ENCODE results near the gene FNDC10.
A peak's percentile ranks its signal among the peaks of the same experiment; 100 is the strongest.

The FNDC10 gene

DNA sequence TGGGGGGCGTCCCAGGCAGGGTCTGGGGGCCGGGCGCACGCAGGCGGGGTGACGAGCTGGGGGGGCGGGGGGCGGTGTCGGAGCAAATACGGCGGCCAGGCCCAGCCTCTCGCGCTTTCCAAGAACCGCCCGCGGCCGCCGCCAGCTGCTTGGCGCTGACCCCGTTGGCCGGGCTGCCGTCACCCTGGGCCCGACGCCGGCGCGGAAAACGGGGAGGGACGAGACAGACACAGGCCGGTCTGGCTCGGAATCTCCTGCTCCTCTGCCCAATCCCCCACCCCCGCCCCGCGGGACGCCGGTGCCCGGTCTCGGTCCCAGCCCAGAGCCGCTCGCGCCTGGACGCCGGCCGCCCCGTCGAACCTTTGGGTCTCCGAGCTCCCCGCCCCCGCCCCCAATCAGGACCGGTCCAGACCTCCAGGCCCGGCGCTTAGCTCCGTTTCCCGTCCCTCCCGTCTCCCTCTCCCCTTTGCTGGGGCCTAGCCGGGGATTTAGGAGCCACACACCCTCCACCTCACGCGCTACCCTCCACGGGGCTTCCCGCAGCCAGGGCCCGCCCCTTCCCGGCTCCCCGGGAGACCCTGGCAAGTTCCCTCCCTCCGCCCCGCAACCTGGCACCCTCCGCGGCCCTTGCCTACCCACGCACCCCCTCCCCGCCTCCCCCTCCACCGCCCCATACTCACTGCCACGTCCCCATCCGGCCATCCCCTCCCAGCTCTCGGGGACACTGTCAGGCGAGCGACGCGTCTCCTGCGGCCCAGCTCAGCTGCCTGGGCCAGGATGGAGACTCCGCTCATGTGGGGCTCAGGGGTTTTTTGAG, 31.2 kb upstream of the FNDC10 start:
- peak; percentile 50 for DNase-seq
- peak overlapping the region; percentile 31 for H3K4me3 Mint-ChIP-seq
- peak overlapping the region; percentile 77 for H3K27ac Mint-ChIP-seq

DNA sequence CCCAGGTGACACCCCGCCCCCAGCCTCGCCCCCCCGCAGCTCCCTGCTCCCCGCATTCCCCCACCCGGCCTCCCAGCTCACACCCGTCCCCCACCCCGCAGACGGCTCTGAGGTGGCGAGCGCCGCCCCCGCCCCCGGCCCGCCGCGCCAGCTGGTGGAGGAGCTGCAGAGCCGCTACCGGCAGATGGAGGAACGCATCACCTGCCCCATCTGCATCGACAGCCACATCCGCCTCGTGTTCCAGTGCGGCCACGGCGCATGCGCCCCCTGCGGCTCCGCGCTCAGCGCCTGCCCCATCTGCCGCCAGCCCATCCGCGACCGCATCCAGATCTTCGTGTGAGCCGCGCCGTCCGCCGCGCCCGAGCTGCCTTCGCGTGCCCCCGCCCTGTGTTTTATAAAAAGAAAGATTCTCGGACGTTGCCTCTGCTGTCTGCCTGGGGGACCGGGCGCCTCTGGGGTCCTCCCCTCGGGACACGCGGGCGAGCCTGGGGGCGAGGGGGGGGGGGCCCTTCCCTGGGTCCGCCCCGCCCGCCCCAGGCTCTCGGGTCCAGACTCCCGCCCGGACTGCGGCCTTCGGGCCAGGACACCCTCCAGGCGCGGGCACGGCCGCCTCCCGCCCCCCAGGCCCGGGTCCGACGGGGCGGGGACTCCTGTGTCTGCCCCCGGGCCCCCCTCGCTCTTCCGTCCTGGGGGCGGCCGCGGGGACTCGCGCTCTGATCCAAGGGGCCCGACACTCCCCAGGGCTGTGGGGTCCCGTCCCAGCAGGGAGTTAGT, 30.4 kb upstream of the FNDC10 start:
- Mint-ChIP-seq H3K27me3 (peaks cover 5% of the 10 kb centered on the region), H3K4me1 (ENCODE audit: low read depth) (peaks cover 4% of the 10 kb centered on the region), H3K4me3 (peak overlapping the region; percentile 69), H3K36me3 (ENCODE audit: low read depth) (peaks cover 2% of the 10 kb centered on the region), H3K9me3 (no peaks in the 10 kb centered on the region), H3K27ac (peak overlapping the region; percentile 96)
- DNase-seq, result peak; percentile 92

More for the DNA sequence above, 31.2 kb upstream of the FNDC10 start:
- H3K9me3 Mint-ChIP-seq, result no peaks in the 10 kb centered on the region
- H3K36me3 Mint-ChIP-seq (ENCODE audit: low read depth), result peaks cover 2% of the 10 kb centered on the region
- peaks cover 4% of the 10 kb centered on the region for H3K4me1 Mint-ChIP-seq (ENCODE audit: low read depth)
- peaks cover 5% of the 10 kb centered on the region for H3K27me3 Mint-ChIP-seq

DNA sequence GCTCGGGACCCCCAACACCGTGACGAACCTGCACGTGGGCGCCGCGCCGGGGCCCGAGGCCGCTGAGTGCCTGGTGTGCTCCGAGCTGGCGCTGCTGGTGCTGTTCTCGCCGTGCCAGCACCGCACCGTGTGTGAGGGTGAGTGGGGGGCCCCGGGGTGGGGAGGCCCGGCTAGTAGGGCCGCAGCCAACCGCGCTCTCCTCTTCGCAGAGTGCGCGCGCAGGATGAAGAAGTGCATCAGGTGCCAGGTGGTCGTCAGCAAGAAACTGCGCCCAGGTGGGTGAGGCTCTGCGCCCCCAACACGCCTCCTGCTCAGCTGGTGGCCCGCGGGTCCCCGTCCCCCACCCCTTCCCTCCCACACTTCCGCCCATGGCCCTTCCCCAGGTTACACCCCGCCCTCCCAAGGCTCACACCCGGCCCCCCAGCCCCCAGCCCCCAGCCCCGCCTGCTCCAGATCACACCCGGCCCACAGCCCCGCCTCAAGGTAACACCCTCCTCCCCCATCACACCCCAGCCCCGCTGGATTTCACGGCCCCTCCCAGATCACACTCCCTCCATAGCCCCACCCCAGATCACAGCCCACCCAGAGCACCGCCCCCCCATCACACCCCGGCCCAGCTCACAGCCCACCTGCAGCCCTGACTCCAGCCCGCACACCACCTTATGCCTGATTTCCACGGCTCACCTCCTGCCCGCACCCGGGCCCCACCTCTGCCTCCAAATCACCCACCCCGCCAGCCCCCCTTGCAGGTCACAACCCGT, 29.7 kb upstream of the FNDC10 start:
- Mint-ChIP-seq H3K27me3 (peaks cover 5% of the 10 kb centered on the region), H3K4me1 (ENCODE audit: low read depth) (peaks cover 4% of the 10 kb centered on the region), H3K36me3 (ENCODE audit: low read depth) (peaks cover 2% of the 10 kb centered on the region), H3K9me3 (no peaks in the 10 kb centered on the region), H3K4me3 (peak overlapping the region; percentile 55), H3K27ac (peak overlapping the region; percentile 33)
- peak; percentile 72 for DNase-seq

- H3K27ac Mint-ChIP-seq, result no peak overlapping the region
- no peaks in the 10 kb centered on the region for H3K9me3 Mint-ChIP-seq
- DNase-seq, result peak; percentile 72
- peaks cover 2% of the 10 kb centered on the region for H3K36me3 Mint-ChIP-seq (ENCODE audit: low read depth)
- H3K4me1 Mint-ChIP-seq (ENCODE audit: low read depth), result peaks cover 4% of the 10 kb centered on the region
- peaks cover 5% of the 10 kb centered on the region for H3K27me3 Mint-ChIP-seq
- H3K4me3 Mint-ChIP-seq, result peak overlapping the region; percentile 25
Observed at GRCh38 chr1:1628754-1629429, 29.0 kb upstream of the FNDC10 start.

DNA sequence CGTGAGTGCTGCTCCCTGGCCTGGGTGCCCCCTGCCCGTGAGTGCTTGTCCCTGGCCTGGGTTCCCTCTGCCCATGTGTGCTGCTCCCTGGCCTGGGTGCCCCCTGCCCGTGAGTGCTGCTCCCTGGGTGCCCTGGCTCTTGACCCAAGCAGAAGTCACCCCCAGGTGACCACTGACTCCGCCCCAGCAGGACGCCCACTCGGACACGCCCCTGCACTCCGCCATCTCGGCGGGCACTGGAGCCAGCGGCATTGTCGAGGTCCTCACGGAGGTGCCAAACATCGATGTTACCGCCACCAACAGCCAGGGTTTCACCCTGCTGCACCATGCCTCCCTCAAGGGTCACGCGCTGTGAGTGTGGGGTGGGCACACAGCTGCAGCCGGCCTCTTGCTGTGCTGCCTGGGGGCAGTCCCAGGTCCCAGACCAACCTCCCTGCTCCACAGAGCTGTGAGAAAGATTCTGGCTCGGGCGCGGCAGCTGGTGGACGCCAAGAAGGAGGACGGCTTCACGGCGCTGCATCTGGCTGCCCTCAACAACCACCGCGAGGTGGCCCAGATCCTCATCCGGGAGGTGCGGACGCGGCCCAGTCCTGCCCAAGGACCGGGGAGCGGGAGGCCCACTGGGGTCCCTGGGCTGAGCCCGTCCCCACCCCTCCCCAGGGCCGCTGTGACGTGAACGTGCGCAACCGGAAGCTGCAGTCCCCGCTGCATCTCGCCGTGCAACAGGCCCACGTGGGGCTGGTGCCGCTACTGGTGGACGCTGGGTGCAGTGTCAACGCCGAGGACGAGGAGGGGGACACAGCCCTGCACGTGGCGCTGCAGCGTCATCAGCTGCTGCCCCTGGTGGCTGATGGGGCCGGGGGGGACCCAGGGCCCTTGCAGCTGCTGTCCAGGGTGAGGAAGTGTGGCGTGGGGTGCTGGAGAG, 28.2 kb upstream of the FNDC10 start:
- Mint-ChIP-seq H3K36me3 (ENCODE audit: low read depth) (peaks cover 2% of the 10 kb centered on the region), H3K9me3 (no peaks in the 10 kb centered on the region), H3K27ac (no peak overlapping the region), H3K27me3 (peaks cover 5% of the 10 kb centered on the region), H3K4me1 (ENCODE audit: low read depth) (peaks cover 4% of the 10 kb centered on the region), H3K4me3 (peak overlapping the region; percentile 25)
- no peak for DNase-seq

GRCh38 chr1:1627261-1627828, 27.4 kb upstream of the FNDC10 start:
- Mint-ChIP-seq H3K4me1 (ENCODE audit: low read depth) (peaks cover 4% of the 10 kb centered on the region), H3K27ac (no peak overlapping the region), H3K4me3 (no peak overlapping the region), H3K9me3 (no peaks in the 10 kb centered on the region), H3K36me3 (ENCODE audit: low read depth) (peaks cover 2% of the 10 kb centered on the region), H3K27me3 (peaks cover 5% of the 10 kb centered on the region)
- DNase-seq, result no peak

DNA sequence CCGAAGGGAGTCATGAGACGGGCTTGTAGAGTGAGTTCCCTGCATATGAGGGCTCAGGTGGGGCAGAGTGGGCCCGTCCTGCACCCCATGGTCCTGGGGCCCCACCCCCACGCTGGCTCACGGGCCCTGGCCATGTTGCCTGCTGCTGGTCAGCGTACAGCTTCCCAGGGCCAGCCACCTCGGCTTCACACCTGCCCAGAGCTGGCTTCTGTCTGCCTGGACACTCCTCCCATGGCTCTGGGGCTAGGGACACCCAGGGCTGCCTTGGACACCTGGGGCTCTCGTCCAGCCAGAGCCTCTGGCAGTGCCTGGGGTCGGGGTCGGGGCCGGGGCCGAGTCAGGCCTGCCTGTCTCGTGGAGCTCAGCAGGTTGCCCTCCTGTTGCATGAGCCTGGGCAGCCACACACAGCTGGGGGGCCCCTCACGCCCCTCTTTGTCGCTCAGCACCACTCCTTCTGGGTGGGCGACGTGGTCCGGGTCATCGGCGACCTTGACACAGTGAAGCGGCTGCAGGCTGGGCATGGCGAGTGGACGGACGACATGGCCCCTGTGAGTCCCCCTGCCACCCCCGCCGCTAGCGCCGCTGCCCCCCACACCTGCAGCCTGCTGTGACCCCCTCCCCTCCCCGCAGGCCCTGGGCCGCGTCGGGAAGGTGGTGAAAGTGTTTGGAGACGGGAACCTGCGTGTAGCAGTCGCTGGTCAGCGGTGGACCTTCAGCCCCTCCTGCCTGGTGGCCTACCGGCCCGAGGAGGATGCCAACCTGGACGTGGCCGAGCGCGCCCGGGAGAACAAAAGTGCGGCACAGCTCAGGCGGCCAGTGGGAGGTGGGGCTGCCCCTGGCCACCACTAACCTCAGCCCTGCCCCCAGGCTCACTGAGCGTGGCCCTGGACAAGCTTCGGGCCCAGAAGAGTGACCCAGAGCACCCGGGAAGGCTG, 26.5 kb upstream of the FNDC10 start:
- Mint-ChIP-seq H3K27ac (no peak overlapping the region), H3K4me3 (no peak overlapping the region), H3K4me1 (ENCODE audit: low read depth) (peaks cover 3% of the 10 kb centered on the region), H3K27me3 (peaks cover 3% of the 10 kb centered on the region), H3K9me3 (no peaks in the 10 kb centered on the region), H3K36me3 (ENCODE audit: low read depth) (peaks cover 2% of the 10 kb centered on the region)
- peak; percentile 30 for DNase-seq

- no peak for DNase-seq
- peaks cover 2% of the 10 kb centered on the region for H3K36me3 Mint-ChIP-seq (ENCODE audit: low read depth)
- no peak overlapping the region for H3K27ac Mint-ChIP-seq
- H3K4me3 Mint-ChIP-seq, result no peak overlapping the region
- H3K4me1 Mint-ChIP-seq (ENCODE audit: low read depth), result peaks cover 3% of the 10 kb centered on the region
- H3K27me3 Mint-ChIP-seq, result peaks cover 3% of the 10 kb centered on the region
- H3K9me3 Mint-ChIP-seq, result no peaks in the 10 kb centered on the region
Observed at GRCh38 chr1:1625824-1626206, 25.9 kb upstream of the FNDC10 start.

- Mint-ChIP-seq H3K4me1 (ENCODE audit: low read depth) (peaks cover 2% of the 10 kb centered on the region), H3K36me3 (ENCODE audit: low read depth) (peaks cover 2% of the 10 kb centered on the region), H3K27me3 (peaks cover 3% of the 10 kb centered on the region), H3K27ac (no peak overlapping the region), H3K9me3 (no peaks in the 10 kb centered on the region), H3K4me3 (no peak overlapping the region)
- peak; percentile 29 for DNase-seq
Observed at GRCh38 chr1:1625404-1625775, 25.5 kb upstream of the FNDC10 start.

GRCh38 chr1:1624443-1625403, 24.8 kb upstream of the FNDC10 start:
- Mint-ChIP-seq H3K9me3 (no peaks in the 10 kb centered on the region), H3K27ac (peak overlapping the region; percentile 4), H3K36me3 (ENCODE audit: low read depth) (no peaks in the 10 kb centered on the region), H3K4me1 (ENCODE audit: low read depth) (no peaks in the 10 kb centered on the region), H3K4me3 (no peak overlapping the region), H3K27me3 (no peaks in the 10 kb centered on the region)
- peak; percentile 34 for DNase-seq

DNA sequence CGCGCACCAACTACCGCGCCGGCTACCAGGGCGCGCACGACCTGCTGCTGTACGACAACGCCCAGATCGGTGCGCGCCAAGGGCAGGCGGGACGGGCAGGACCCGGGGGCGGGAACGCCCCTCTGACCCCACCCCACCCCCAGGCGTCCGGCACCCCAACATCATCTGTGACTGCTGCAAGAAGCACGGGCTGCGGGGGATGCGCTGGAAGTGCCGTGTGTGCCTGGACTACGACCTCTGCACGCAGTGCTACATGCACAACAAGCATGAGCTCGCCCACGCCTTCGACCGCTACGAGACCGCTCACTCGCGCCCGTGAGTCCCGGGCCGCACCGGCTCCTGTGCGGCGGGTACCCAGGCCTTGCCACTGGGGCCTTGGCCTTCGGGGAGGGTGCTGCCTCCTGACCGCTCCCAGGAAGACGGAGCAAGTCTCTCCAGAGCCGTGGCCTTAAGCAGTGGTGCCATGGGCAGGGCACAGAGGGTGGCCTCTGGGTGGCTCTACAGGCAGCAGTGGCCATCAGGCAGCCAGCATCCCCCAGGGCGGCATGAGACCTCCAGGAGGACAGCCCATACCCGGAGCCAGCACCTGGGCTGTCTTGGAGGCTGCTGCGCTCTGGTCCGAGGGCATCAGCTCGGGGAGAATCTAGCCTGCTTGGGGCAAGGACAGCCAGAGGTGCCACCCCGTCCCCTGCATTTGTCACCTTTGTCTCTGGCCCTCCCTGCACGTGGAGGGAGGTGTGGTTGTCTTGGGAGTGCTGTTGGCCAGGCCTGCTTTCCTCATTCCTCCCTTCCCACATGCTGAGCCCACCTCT, 23.9 kb upstream of the FNDC10 start:
- Mint-ChIP-seq H3K9me3 (no peaks in the 10 kb centered on the region), H3K36me3 (ENCODE audit: low read depth) (peaks cover under 1% of the 10 kb centered on the region), H3K4me1 (ENCODE audit: low read depth) (no peaks in the 10 kb centered on the region), H3K4me3 (no peak overlapping the region), H3K27ac (peak overlapping the region; percentile 4), H3K27me3 (no peaks in the 10 kb centered on the region)
- DNase-seq, result peak; percentile 28
